ENCODE measurements around the gene KRT10.

GRCh38 chr17:40794466-40794865, 27.9 kb downstream of the KRT10 start:
- no peak for TF ChIP-seq POLR2A (IDR thresholded peaks at IDR 0.05; ENCODE audit: borderline replicate concordance, extremely low read depth, insufficient read depth, insufficient read length)
- no peak for TF ChIP-seq CTCF (IDR thresholded peaks at IDR 0.05 in 2 of 3, conservative IDR thresholded peaks at IDR 0.05 in 1 of 3; ENCODE audit: borderline replicate concordance in 1 of 3, insufficient read depth in 1 of 3, low read depth in 2 of 3, low read length in 2 of 3)
- no peak for TF ChIP-seq SP1 (IDR thresholded peaks at IDR 0.05; ENCODE audit: low read depth)
- TF ChIP-seq ZNF274 (IDR thresholded peaks at IDR 0.05; ENCODE audit: low read depth, low read length), result no peak
- TF ChIP-seq RAD21 (IDR thresholded peaks at IDR 0.05; ENCODE audit: low read depth), result no peak
- no peak for TF ChIP-seq TCF7L2 (IDR thresholded peaks at IDR 0.05; ENCODE audit: borderline replicate concordance, extremely low read depth, insufficient read depth, insufficient read length)
- TF ChIP-seq MAX (IDR thresholded peaks at IDR 0.05), result no peak
